SKM-1 treated with dmso at 0.1 percent for 144 hours (cell line): Measurements from ENCODE around the gene HDAC3.

Experiments used
- DNase-seq: peaks from one replicate; lab custom pipeline; 2025; ENCODE audit not compliant: unreplicated experiment; lab: John Stamatoyannopoulos, UW

The HDAC3 gene

DNA sequence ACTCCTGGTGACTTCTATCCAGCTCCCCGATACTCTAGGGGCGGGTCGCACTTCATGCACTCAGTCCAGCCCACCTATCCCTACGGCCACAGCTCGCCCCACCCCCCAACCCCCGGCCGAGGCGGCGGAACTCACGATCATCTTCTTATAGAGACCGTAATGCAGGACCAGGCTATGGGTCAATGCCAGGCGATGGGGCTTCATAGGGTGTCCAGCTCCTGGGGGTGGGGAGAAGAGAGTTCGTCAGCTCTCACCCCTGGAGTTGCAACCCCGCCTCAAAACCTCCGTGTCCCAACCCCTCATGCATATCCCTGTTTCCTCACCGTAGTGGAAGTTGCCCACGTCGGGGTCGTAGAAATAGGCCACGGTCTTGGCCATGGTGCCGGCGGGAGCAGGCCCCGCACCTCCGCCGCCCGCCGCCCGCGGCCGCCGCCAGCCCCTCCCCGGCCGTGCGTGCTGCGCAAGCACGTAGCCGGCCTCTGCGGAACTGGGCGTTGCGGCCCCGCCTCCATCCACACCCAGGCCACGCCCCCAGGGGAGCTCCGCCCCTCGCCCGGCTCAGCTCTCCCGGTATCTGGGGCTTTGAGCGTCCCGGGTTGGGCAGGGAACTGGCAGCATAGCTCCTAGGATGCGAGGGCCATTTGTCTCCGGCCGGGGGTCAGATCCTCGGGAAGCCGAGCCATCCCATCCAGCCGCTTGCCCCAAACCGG lies at the start of gene HDAC3, which contains the start of gene RELL2:
Gene HDAC3 (minus strand): TSS at position 437 of the 710 bp plus-strand sequence. CDS start 59 bp downstream, at position 378.
Gene RELL2 (plus strand): TSS at position 585 of the 710 bp plus-strand sequence. CDS start 1,229 bp downstream, outside the sequence.
- peak; percentile 74 for DNase-seq

DNA sequence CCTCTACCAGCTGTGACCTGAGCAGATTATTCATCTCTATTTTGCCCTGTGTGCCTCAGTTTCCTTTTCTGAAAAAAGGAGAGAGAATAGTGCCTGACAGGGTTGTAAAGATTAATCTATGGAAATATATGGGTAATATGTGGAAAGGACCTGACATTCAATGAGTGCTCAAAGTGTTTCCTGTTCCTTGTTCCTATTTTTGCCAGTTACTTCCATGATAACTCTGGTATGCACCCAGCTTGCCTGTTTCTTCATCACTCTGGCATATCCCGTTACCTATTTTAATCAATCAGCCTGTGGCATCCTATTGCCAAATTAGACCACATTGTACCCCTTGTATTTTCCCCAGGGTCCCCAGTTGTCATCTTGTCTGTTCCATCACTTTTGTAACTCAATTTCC lies 48.9 kb upstream of the HDAC3 start:
- no peak for DNase-seq

DNA sequence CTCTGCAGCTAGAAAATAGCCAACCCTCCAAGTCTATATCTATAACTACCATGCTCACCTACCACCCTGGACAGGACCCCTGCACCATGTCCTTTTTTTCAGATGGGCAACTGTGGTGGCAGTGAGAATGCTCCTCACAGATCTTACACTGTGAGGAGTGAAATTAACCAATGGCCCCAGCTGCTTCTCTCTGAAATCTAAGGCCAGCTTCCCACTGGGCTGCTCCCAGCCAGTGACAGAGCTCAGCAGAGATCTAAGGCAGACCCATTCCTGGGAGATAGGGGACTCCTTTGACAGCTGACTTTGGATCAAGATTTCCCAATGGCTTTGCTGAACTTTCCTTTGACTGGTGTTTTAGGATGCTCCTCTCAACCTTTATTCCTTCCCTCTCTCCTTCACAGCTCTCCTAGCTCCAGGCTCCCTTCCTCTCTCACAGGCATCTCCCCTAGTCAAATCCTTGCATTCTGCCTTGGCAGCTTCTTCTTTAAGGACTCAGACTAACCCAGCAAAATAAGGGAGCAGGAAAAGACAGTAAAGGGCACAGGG lies 47.0 kb upstream of the HDAC3 start:
- DNase-seq, result no peak

DNA sequence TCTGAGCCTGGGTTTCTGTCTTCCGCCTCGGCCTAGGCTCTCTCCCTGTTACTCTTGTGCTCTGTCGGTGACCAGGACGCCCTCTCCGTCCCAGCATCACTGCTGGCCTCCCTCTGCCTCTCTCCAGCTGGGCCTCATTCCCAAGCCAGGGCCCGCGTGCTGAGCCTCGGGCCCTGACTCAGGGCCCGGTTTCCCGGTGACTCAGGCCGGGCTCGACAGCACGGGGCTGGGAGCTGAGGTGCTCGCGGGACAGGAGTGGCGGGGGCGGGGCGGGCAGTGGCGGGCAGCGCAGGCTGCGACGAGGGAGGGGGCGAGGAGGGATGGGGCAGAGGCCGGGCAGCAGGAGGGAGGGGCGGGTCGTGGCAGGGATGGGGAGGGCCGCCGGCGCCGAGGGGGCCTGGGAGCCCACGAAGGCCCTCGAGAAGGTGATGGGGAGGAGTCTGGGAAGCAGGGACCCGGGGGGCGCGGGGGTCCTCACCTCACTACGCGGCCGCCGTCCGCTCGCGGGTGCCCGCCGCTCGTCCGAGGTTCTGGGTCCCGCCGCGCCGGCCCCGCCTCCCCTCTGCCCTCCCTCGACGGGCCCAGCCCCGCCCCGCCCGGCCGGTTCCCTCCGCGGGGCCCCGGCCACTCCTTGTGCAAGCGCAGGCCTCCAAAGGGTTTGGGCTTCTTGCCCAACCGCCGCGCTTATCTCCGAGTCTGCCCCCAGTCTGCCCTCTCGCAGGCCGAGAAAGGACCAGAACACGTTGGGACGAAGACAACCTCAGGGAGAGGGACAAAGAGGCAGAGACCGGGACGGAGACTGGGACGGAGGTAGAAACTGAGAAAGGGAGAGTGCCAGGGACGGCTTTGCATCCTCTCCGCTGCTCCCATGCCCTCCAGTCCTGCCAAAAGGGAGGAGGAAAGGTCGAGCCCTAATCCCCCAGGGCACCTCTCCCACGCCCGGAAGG lies 45.3 kb upstream of the HDAC3 start, which contains the start of gene ARAP3:
Gene ARAP3 (minus strand): TSS at position 536 of the 947 bp plus-strand sequence. CDS start 1,744 bp downstream, outside the sequence.
- DNase-seq, result peak; percentile 91

DNA sequence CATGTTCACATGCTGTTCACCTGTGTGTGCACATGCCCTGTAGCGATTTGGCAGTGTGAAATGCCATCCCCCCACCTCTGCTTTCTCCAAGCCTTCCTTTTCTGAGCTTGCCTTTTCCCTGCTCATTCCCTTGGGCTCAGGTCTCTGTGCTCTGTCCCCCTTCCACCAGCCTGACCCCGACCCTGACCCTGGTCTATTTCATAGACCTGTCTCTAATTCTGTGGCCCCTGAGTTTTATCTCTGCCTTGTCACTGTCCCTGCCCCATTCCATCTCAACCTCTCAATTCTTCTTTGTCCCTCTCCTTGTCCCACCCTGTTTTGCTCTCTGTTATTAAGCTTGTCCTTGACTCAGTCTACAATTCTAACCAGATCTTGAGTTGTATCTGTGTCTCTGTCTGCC lies 44.6 kb upstream of the HDAC3 start:
- no peak for DNase-seq

DNA sequence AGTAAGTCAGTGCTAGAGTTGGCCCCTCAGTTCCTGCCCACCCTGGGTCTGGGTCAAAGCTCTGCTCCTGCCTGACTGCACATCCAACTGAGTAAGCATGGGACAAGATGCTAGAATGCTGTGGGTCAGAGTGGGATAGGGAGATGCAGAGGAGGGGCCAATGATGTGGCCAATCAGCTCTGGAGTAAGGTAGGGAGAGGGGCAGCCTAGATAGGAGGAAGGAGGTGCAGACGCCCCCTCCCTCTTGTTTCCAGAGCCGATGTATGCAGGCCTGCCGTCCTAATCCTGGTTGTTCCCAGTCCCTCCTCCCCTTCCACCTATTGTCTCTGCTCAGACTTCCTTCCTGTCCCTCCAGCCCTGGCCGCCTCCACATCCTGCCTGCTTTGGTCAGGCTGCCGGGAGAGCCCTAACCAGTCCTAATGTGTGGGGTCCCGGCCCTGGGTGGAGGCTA lies 44.1 kb upstream of the HDAC3 start:
- no peak for DNase-seq

DNA sequence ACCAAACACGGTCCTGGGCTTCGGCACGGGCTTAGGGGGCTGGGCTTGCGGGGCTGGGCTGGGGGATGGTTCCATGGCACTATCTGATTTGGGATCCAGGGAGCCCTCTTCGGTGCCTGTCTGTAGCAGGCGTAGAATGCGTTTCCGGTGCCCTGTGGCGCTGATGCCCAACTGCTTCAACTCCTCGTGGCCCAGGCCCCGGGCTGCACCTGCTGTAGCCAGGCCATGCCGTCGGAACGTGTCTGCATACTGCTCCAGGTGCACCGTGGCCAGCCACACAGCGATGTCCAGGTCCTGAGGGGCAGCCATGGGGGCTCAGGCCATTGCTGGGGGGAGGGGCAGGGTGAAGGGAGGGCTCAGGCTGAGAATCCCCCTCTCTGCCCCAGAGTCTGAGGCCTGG lies 43.5 kb upstream of the HDAC3 start:
- DNase-seq, result no peak

DNA sequence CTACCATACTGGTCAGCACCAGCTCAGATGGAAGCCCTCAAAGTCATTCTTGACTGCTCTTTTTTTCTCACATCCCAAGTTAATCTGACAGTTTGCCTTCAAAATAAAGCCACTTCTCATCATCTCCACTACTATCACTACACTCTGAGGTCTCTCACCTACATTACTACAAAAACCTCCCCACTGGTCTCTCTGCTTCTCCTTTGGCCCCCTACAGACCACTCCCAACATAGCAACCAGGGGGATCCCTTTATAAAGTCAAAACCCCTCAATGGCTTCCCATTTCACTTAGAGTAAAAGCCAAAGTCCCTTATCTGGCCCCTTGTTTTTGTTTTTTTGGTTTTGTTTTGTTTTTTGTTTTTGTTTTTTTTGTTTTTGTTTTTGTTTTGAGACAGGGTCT lies 40.8 kb upstream of the HDAC3 start:
- DNase-seq, result no peak

DNA sequence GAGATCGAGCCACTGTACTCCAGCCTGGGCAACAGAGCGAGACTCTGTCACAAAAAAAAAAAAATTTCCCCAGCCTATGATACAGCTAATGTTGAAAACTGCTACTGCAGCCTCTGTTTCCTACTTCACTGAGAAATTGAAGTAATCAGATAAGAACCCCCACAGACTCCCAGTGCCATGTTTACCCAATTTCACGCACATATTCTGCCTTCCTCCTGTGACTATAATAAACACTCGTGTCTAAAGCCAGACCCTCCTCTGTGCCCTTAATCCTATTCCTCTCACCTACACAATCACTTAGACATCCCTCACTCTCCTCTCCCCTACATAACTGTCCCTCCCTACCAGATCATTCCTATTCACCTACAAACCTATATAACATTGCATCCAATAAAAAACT lies 39.0 kb upstream of the HDAC3 start:
- DNase-seq, result no peak

DNA sequence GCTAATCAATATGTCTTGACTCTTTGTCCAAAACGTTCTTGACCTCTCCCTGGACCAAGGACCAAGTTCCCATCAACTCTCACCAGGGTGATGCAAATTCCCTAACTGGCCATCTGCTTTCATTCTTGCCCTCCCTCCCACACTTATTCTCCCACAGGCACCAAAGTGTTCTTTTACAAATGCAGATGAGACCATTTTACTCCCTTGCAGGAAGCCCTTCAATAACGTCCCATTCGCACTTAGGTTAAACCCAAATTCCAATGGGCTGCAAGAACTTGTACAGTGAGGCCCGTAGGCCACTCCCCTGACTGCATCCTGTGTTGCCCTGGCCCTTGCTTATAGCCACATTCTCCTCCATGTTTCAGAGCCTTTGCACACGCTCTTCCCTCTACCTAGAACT lies 38.1 kb upstream of the HDAC3 start:
- DNase-seq, result no peak

DNA sequence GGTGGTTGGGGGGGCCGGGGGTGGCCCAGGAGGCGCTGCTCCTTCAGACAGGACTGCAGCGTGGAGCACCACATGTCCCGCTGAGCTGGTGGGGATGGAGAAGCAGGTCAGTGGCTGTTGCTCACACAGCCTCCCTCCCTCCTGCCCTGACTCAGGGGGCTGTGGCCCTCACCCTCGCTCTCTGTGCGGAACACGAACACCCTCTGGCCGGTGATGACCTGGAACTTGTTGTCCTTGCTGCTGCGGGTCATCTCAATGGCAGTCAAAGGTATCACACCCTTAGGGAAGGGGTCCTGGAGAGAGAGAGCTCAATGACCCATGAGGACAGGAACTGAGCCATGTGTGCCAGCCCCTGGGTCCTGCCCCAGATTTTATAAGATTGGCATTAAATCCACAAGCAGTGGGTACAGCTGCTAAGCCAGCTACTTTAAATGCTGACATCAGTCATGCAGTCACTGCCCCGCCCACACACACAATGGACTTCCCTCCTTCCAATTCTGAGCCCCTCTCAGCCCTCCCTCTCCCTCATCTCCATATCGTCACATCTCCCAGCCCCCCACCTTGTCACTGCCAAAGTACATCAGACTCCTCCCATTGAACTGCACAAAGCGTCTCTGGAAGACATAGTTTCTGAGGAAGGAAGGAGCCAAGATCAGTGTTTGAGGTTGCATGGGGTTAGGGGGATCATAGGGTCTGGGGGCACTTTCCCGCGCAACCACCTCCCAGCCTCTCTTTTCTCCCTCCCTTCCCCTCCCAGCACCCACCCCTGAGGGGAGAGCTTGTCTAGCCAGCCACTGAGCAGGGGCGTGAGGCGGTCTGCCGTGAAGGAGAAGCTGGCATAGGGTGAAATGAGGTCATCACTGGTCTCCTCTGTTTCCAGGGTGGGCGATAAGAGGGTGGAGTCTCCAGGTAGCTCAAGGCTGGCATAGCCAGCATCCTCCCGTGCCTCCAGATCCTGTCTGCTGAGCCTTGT lies 36.5 kb upstream of the HDAC3 start:
- no peak for DNase-seq

DNA sequence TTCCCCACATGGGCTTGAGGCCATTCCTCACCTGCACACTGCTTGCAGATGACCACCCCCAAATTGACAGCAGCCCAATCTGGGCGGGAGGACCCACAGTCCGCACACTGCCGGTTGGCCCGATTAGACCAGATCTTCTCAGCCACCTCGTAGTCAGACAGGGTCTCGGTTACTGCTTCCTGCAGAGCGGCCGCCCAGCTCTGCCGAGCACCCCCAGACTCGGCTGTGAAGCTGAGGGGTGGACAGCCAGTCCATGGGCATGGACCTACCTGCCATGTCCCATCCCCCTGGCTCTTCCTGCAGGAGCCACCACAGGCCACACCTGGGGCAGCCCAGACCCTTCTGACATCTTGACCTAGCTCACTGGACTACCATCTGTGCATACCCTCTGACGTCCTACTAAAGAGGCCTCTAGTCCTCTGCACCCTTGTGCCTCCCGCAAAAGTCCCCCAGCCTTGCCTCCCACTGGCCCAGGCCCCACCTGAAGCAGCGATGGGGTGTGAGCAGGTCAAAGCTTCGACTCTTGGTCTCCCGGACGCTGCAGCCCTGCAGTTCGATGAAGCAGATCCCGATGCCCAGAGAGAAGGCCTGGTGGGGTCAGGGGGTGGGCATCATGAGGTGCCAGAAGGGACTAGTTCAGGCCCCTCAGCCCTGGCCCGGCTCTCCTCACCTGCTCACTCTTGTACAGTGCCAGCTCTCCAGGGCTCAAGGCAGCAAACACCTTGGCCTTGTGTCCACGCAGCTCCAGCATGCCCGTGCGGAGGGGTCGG lies 35.6 kb upstream of the HDAC3 start:
- no peak for DNase-seq

DNA sequence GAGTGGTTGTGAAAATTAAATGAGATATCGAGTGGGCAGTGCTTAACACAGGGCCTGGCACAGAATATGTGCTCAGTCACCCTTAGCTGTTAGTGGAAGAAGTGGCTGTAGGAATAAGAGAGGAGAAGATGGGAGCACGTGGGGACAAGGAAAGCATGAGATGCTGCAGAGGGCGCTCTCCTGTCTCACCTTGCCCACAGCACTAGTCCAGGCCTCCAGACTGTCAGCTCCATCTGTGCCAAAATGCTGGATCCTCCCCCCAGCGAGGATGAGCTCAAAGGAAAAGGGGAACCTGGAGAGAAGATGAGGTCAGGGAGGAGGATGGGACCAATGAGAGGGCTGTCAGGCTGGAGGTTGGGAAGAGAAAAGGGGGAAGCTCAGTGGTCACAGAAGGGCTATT lies 32.9 kb upstream of the HDAC3 start:
- DNase-seq, result no peak

DNA sequence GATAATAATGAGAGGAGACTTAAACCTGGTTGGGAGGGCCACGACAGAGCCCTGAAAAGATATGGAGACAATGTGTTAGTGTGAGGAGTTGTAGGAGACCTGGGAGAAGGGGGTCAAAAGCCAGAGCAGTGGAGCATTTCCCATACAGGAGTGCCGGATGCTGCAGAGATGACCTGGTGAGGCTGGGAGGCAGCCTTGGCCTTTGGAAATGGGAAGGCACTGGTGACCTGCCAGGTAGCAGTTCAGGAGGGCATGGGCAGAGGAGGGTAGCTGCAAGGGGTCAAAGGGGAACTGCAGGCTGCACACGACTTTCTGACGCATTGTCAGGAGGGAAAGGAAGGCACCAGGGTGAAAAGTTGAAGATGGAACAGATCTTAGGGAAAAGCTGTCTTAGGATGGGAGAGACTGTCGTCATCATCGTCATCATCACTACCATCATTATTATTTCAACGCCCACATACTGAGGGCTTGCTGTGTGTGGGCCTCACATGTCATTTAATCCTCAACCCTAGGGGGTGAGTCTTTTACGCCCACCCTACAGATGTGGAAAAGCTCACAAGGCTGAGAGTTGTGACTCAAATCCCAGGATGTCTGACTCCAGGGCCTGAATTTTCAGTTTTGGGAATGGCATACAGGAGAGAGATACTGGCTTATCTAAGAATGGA lies 32.1 kb upstream of the HDAC3 start:
- no peak for DNase-seq

DNA sequence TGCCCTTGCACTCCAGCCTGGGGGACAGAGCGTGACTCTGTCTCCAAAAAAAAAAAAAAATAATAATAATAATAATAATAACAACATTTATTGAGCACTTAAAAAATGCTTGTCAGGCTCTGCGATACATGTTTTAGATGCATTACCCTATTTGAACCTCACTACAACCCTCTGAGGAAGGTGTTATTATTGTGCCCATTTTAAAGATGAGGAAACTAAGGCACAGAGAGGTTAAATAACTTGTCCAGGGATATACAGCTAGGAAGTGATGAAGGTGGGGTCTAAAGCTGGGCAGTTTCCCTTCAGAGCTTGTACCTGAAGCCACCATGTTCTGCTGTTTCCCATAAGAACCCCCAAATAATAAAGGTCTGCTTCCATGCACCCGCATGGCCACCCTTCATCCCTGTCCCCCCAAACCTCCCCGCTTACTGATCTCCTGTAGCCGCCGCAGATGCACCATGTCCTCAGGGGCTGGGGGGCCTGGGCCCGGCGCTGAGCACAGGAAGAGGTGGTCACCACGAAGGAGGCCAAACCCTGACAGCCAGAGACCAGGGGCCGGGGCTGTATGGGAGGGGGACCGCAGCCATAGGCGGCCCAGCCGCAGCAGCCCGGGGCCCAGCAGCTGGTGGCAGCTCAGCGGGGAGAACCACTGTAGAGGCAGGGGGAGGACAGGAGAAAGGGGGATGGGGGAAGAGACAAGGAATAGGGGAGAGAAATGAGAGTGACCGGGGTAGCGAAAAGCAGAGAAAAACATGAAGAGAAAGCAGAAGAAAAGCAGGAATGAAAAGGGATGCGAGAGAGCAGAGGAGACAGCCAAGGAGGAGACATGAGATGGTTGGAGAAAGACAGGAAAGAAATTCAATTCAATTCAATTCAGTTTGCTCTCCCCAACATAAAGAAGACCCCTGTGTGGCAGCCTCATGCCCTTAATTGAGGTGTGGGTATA lies 29.6 kb upstream of the HDAC3 start:
- DNase-seq, result no peak

DNA sequence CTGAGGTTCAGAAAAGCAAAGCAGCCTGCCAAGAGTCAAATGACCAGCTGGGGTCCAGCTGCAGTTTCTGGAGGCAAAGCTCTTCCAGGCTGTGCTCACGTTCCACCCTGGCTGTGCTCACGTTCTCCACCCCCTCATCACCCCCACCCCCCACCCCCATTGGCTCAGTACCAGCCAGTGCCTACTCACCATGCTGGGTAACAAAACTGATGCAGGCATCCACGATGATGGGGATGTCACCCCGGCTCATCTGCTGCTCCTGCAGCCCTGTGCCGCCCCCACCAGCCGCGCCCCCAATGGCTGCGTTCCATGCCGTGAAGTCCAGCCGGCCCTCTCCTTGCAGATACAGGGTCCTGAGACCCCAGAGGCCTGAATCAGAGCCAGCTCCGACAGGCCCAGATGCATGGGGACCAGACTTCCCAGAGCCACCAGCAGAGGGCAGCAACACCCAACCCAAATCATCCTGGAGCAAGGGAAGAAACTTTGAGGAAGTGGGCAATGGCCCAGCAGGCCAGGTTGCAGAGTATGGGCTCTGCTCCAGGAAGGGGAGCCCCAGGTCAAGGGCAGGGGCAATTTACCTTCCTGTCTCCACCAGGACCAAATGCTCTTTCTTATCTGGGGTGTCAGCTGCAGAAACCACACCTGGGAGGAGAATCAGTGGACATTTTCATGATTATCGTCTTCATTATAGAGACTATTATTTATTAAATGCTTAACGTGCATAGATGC lies 28.2 kb upstream of the HDAC3 start:
- DNase-seq, result peak; percentile 77

DNA sequence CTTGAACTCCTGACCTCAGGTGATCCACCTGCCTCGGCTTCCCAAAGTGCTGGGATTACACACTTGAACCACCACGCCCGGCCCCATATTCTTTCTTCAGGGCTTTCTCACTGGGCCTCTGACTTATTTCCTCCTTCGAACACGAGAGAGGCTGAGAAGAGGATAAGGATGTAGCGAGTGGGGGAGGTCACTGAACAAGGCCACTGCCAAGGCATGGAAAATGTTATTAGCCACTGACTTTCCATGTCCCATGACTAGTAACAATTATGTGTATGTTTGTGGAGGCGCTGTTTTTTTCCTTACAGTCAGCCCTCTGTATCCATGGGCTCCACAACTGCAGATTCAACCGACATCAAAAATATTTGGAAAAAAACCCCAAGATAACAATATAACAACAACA lies 26.9 kb upstream of the HDAC3 start:
- DNase-seq, result no peak
